ENCODE data around the gene TBX2.
A peak's percentile ranks its signal among the peaks of the same experiment; 100 is the strongest.

DNA sequence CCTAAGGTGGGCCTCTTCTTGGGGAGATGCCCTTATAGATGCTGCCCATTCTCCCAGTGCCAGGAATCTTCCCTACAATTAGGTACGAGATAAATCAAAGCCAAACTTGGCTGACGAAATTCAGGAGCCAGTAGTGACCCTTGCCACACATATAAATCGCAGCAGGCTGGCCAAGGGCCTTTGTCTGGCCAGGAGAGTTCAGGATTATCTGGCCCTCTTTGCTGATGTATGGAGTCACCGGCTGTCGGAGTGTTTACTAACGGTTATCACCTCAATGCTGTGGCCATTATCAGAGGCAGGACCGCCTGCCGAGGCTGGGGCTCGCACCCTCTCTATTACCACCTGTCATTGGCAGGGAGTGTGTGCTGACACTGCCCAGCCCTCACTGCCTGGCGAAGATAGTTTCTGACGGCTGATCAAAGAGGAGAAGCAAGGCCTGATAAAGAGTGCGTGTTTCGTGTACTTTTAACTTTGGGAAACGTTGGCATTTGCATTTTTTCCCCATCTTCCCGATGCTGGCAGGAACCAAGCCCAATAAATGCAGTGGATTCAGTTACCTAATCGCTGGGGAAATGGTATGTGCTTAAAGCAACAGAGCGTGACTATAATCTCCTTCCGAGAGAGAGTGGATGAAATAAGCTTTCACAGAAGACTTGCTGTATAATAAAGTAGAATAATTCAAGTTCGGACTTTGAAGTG, 32.8 kb upstream of the TBX2 start:
- TF ChIP-seq DDIT3 (CRISPR knock-in tag; IDR thresholded peaks at IDR 0.05) = no peak
- peak; percentile 46; the same call in 1 of the 2 replicates for TF ChIP-seq NR2C2 (CRISPR knock-in tag; IDR thresholded peaks at IDR 0.05; ENCODE audit: borderline replicate concordance)
- TF ChIP-seq KAT7 (CRISPR knock-in tag; IDR thresholded peaks at IDR 0.05; ENCODE audit: borderline replicate concordance) = no peak
- TF ChIP-seq SATB2 (CRISPR knock-in tag; IDR thresholded peaks at IDR 0.05) = no peak
- TF ChIP-seq SOX6 (IDR thresholded peaks at IDR 0.05) = no peak
- TF ChIP-seq SOX6 (CRISPR knock-in tag; IDR thresholded peaks at IDR 0.05) = peak; percentile 93
- TF ChIP-seq, protein P1, sequence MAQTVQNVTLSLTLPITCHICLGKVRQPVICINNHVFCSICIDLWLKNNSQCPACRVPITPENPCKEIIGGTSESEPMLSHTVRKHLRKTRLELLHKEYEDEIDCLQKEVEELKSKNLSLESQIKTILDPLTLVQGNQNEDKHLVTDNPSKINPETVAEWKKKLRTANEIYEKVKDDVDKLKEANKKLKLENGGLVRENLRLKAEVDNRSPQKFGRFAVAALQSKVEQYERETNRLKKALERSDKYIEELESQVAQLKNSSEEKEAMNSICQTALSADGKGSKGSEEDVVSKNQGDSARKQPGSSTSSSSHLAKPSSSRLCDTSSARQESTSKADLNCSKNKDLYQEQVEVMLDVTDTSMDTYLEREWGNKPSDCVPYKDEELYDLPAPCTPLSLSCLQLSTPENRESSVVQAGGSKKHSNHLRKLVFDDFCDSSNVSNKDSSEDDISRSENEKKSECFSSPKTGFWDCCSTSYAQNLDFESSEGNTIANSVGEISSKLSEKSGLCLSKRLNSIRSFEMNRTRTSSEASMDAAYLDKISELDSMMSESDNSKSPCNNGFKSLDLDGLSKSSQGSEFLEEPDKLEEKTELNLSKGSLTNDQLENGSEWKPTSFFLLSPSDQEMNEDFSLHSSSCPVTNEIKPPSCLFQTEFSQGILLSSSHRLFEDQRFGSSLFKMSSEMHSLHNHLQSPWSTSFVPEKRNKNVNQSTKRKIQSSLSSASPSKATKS (CRISPR knock-in tag; IDR thresholded peaks at IDR 0.05) = no peak
- no peak for TF ChIP-seq ZNF24 (IDR thresholded peaks at IDR 0.05)
- TF ChIP-seq, protein P2, sequence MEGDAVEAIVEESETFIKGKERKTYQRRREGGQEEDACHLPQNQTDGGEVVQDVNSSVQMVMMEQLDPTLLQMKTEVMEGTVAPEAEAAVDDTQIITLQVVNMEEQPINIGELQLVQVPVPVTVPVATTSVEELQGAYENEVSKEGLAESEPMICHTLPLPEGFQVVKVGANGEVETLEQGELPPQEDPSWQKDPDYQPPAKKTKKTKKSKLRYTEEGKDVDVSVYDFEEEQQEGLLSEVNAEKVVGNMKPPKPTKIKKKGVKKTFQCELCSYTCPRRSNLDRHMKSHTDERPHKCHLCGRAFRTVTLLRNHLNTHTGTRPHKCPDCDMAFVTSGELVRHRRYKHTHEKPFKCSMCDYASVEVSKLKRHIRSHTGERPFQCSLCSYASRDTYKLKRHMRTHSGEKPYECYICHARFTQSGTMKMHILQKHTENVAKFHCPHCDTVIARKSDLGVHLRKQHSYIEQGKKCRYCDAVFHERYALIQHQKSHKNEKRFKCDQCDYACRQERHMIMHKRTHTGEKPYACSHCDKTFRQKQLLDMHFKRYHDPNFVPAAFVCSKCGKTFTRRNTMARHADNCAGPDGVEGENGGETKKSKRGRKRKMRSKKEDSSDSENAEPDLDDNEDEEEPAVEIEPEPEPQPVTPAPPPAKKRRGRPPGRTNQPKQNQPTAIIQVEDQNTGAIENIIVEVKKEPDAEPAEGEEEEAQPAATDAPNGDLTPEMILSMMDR (CRISPR knock-in tag; IDR thresholded peaks at IDR 0.05) = no peak
- TF ChIP-seq ZNF354B (CRISPR knock-in tag; IDR thresholded peaks at IDR 0.05) = 0 out of 2 replicates have a peak, but pooled peaks have one; percentile 83
- 0 out of 2 replicates have a peak, but pooled peaks have one; percentile 17 for TF ChIP-seq ZNF746 (CRISPR knock-in tag; IDR thresholded peaks at IDR 0.05)
- TF ChIP-seq EZH2 (conservative IDR thresholded peaks at IDR 0.05; ENCODE audit: low read depth, low read length) = no peak
- 0 out of 2 replicates have a peak, but pooled peaks have one; percentile 64 for TF ChIP-seq ZNF337 (CRISPR knock-in tag; IDR thresholded peaks at IDR 0.05; ENCODE audit: borderline replicate concordance, low read depth)
- no peak; the same call in 1 of the 2 replicates for TF ChIP-seq ZBTB33 (CRISPR knock-in tag; IDR thresholded peaks at IDR 0.05)
